SIG-M5 treated with dmso at 0.1 percent for 504 hours (cell line): Measurements from ENCODE around the gene CPXM1.
"Not testable (repeated sequence)": the region's sequence is repeated elsewhere in the genome, so short reads cannot be mapped to it uniquely, and the experiment has no call there.

Experiments used
- DNase-seq: peaks from one replicate; lab custom pipeline; 2025; ENCODE audit not compliant: unreplicated experiment; lab: John Stamatoyannopoulos, UW

The CPXM1 gene

GRCh38 chr20:2822073-2822472, 21.6 kb upstream of the CPXM1 start:
- DNase-seq = peak; percentile 36

GRCh38 chr20:2820896-2821869, 20.8 kb upstream of the CPXM1 start:
- DNase-seq = no peak

DNA sequence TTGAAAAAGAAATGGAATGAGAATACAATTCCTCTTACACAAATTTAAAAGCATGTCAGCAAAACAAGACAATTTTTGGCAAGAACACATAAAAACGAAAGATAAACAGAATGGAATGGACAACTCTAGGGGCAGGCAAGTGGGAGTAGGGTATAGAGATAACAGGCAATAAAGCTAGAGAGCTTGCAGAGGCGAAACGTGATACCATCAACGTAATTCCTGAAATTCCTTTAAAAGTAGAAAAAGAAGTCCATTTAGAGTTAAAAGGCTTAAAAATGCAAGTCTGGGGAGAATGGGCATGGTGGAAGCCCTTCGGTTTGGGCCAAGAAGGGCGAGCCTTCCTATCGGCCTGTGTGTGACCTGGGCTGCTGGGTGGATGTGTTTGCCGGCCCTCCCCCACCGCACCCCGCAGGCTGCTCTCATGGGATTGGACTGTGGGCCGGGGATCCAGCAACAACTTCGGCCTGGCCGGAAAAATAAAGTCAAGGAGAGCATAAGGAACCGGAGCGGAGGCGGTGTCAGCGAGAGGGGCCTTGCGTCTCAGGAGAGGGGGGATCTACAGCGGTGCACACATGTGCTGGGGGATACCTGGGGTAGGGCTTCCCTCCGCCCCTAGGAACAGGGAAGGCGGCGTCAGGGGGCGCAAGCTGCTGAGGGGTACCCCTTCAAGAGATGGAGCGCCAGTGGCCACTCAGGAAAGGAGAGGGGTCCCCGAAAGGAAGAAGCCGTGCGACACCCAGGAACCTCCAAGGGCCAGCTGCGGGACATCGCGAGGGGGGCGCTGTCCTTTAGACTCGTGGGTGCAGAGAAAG, 19.9 kb upstream of the CPXM1 start:
- no peak for DNase-seq

- DNase-seq = no peak
Observed at GRCh38 chr20:2817891-2818595, 17.6 kb upstream of the CPXM1 start.

DNA sequence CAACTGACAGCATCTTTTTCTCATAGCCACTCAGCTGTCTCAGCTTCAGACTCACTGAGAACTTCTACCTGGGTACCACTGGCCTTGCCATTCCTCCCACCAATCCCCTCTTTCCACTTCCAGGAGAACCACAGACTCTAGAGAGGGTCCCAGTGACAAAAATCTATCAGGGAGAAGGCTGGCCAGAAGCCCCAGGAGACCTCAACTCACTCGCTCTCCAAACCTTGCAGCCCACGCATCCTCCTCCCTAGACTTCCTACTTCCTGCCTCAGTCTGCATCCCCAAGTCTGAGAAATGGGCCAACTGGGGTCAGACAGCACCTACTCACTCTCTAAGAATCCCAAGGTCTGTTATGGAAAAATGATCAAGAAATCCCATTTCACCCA, 16.9 kb upstream of the CPXM1 start:
- no peak for DNase-seq

DNA sequence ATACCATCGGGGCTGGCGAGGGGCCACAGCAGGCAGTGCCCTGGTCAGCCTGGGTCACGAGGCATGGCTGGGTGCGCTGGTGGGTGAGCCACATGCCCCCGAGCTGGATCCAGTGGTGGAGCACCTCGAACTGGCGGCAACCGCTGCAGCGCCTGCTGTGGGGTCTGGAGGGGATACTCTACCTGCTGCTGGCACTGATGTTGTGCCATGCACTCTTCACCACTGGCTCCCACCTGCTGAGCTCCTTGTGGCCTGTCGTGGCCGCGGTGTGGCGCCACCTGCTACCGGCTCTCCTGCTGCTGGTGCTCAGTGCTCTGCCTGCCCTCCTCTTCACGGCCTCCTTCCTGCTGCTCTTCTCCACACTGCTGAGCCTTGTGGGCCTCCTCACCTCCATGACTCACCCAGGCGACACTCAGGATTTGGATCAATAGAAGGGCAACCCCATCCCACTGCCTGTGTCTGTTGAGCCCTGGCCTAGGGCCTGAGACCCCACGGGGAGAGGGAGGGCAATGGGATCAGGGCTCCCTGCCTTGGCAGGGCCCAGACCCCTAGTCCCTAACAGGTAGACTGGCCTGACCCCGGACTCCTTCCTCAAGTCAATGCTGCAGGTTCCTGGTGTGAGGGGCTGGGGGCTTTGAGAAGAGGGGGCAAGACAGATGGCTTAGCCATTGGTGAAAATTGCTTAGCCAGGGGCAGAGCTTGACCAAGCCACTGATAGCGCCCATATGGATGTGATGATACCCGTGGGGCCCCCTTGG, 16.3 kb upstream of the CPXM1 start:
- no peak for DNase-seq

- no peak for DNase-seq
Observed at GRCh38 chr20:2816030-2816582, 15.7 kb upstream of the CPXM1 start, which contains the start of gene TMEM239. TSS of gene TMEM239 (plus strand) at chr20:2816364. CDS start at chr20:2816555, 191 bp downstream.

DNA sequence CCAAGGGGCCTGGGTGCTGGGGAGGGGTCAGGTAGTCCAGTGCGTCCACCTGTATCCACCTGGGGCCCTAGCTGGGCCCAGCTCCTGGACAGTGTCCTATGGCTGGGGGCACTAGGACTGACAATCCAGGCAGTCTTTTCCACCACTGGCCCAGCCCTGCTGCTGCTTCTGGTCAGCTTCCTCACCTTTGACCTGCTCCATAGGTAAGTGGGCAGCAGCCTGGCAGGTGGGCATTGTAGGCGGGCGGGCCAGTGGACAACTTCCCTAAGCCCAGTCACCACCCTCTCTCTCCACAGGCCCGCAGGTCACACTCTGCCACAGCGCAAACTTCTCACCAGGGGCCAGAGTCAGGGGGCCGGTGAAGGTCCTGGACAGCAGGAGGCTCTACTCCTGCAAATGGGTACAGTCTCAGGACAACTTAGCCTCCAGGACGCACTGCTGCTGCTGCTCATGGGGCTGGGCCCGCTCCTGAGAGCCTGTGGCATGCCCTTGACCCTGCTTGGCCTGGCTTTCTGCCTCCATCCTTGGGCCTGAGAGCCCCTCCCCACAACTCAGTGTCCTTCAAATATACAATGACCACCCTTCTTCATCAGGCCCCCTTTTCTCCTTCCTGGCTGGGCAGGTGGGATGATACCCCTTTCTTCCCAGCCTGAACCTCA, 14.9 kb upstream of the CPXM1 start:
- no peak for DNase-seq

DNA sequence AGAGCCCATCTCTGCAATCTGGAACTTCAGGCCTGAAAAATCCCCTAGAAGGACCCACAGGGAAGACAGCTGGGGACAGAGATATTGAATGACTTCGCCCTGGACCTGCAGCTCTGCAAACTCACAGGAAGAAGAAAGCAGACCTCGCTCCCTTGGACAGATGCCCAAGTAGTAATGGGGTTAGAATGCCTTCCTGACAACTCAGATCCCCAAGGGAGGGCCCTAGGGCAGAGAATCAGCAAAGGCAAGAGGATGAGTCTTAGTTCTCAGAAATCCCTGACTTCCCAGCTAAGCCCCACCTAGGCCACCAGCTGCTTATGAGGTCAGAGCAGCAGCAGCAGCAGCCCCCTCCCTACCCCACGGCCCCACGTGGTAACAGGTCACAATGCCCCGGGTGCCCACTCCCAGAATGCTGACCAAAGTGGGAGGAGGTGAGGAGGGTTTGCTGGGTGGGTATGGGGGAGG, 14.2 kb upstream of the CPXM1 start, which contains the start of gene C20orf141:
Gene C20orf141 (plus strand): TSS at position 401 of the 465 bp plus-strand sequence. CDS start 198 bp downstream, outside the sequence.
- DNase-seq = no peak

DNA sequence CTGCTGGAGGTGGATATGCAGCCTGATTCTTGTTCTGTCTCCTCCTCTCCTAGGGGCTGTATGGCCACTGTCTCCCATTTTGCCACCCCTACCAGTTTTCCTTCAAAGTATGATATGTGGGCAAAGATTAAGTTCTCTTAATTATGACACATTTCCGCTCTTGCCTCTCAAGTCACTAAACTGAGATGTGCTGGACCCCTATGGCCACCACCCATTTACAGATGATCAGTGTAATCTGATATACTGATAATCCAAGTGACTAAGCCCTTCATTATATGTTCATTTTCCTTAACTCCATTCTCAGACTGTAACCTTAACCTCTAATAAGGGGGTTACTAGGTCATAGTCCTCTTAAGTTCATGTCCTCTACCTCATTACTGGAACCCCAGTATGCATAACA, 13.6 kb upstream of the CPXM1 start:
- DNase-seq = no peak

DNA sequence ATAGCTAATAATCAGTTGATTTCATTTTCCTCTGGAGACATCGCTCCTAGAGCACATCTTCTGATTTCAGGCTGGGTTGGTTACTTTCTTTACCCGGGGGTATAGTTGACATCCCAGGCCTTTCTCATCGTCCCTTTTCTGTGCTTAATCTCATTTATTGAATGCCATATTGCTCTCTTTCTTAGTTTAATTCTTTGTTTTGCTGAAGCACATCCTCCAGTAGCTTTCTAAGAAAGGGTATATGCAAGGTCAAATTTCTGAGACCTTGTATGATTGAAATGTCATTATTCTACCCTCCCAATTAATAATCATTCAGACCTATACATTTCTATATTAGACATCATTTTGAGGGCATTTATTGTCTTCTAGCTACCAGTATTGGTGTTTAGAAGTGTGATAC, 11.8 kb upstream of the CPXM1 start:
- no peak for DNase-seq

- DNase-seq = no peak
Observed at GRCh38 chr20:2809690-2810089, 9.3 kb upstream of the CPXM1 start.

DNA sequence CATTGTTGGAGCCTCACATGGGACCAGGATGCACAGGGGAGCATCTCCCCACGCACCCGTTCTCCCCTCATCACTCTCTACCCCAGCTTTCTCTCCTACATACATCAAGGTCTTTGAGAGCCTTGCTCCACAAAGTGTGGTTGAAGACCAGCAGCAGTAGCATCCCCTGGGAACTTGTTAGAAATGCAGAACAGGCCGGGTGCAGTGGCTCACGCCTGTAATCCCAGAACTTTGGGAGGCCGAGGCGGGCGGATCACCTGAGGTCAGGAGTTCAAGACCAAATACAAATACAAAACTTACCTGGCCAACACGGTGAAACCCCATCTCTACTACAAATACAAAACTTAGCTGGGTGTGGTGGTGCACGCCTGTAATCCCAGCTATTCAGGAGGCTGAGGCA, 7.5 kb upstream of the CPXM1 start:
- DNase-seq = not testable (repeated sequence)

DNA sequence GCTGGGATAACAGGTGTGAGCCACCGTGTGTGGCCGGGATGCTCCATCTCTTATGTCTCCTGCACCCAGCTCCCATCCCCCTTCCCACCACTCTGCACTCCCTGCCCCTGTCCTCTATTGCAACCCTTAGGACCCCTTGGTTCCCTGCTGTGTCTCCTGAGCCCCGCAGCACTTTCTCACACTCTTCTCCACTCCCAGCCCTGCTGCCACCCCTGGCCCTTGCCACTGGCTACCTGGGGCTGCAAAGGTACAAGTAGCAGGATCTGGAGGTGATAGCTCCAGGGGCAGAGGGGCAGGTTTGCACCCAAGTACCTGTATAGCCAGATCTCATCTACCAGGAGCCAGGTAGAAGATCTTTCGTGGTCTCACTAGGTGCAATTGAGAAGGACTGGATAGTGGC, 6.6 kb upstream of the CPXM1 start:
- DNase-seq = no peak

DNA sequence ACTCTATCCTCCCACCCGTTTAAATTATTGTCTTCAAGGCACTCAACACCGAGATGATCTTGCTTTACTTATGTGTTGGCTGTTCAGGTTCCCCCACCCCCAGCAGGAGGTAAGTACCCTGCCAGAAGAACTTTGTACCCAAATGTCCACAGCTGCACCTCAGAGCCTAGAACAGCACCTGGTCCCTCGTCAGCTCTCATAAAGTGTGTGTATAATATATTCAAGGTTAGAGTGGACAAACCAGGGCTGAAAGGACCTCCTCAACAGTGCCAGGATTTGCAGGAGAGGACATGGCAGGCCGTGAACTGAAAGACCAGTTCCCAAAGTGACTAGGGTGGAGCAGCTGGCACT, 5.9 kb upstream of the CPXM1 start:
- no peak for DNase-seq

- DNase-seq = no peak
Observed at GRCh38 chr20:2805689-2806350, 5.4 kb upstream of the CPXM1 start.

- no peak for DNase-seq
Observed at GRCh38 chr20:2804852-2805688, 4.6 kb upstream of the CPXM1 start.
